Panc1 (cell line): Measurements from ENCODE around the gene ALDH1A1. TPM values are rescaled to one million over a fixed set of nuclear protein-coding genes. Genes with fewer than 3 reads are reported as not detected.

Experiments
- ATAC-seq: fragments of 200-7000 bp; cut with Tn5 transposase; 2 replicates; pipeline ENCODE4 v1.9.1; 2020; ENCODE audit warnings: mild to moderate bottlenecking, moderate library complexity
- BruUV-seq: library from RNA; stranded (reverse); fragments of 400-500 nt; replicated peaks from 2 replicates; lab custom pipeline; 2021; lab: Mats Ljungman, UMichigan
- CTCF ChIA-PET: fragments of 300-600 bp; sonication (Branson Sonifier 250); formaldehyde crosslinking; loops from one replicate; lab custom pipeline; 2022; ENCODE audit warnings: antibody characterized with exemption; lab: Charles Lee
- POLR2A ChIA-PET: fragments of 300-600 bp; sonication (Branson Sonifier 250); formaldehyde crosslinking; loops from one replicate; lab custom pipeline; 2022; ENCODE audit warnings: antibody characterized with exemption; lab: Charles Lee
- DNase-seq: peaks from one replicate; pipeline ENCODE4 v3.0.0-alpha.2; 2010; ENCODE audit warnings: low read depth, low spot score
- H3K27ac ChIP-seq: 2 replicates; pipeline ENCODE4 v1.5.1; 2011; ENCODE audit warnings: mild to moderate bottlenecking, low read length, inconsistent platforms
- H3K27me3 ChIP-seq: fragments of 200-500 bp; sonication (Bioruptor generic); 2 replicates; pipeline ENCODE4 v1.6.0; 2014; ENCODE audit warnings: low read length, inconsistent platforms; ENCODE audit not compliant: control insufficient read depth, insufficient read depth
- H3K36me3 ChIP-seq: fragments of 200-500 bp; sonication (Bioruptor generic); 2 replicates; pipeline ENCODE4 v1.5.1; 2014; ENCODE audit warnings: inconsistent platforms, mild to moderate bottlenecking, low read length, moderate library complexity; ENCODE audit not compliant: control insufficient read depth, insufficient read depth
- H3K4me1 ChIP-seq: 2 replicates; pipeline ENCODE4 v1.5.1; 2011; ENCODE audit warnings: inconsistent platforms, mild to moderate bottlenecking, low read length, moderate library complexity; ENCODE audit not compliant: control insufficient read depth, insufficient read depth
- H3K4me3 ChIP-seq, 2 experiments: 2 replicates each; pipeline ENCODE4 v1.5.1; 2011 to 2012; ENCODE audit warnings: low read depth in 2 of 2, low read length in 2 of 2, mild to moderate bottlenecking in 2 of 2, inconsistent platforms in 1 of 2, moderate library complexity in 1 of 2
- H3K9me3 ChIP-seq: fragments of 200-500 bp; sonication (Bioruptor generic); 2 replicates; pipeline ENCODE4 v1.5.1; 2014; ENCODE audit warnings: low read depth, mild to moderate bottlenecking, inconsistent platforms, low read length, moderate library complexity; ENCODE audit not compliant: control insufficient read depth, insufficient read depth
- POLR2AphosphoS5 ChIP-seq: IDR thresholded peaks from 2 replicates; pipeline ENCODE4 v1.6.1; 2012; ENCODE audit warnings: mild to moderate bottlenecking, low read depth, low read length, moderate library complexity
- SIN3A ChIP-seq: IDR thresholded peaks from 2 replicates; pipeline ENCODE4 v1.6.1; 2012; ENCODE audit warnings: low read depth, mild to moderate bottlenecking, low read length, moderate library complexity, borderline replicate concordance; ENCODE audit not compliant: insufficient read depth
- TCF7L2 ChIP-seq: IDR thresholded peaks from 2 replicates; pipeline ENCODE4 v1.6.1; 2011; ENCODE audit warnings: mild to moderate bottlenecking, low read depth, low read length, inconsistent platforms
- in situ Hi-C: cut with HindIII; loops from 2 replicates; pipeline ENCODE4 v1.10.0; 2016; ENCODE audit warnings: low sequenced_read_pairs, low pct_unique_long_range_greater_than_20kb
- intact Hi-C: fragments of 100-400 bp; cut with micrococcal nuclease; formaldehyde crosslinking; loops from one replicate; pipeline ENCODE4 v1.10.0; 2022; ENCODE audit not compliant: unreplicated experiment
- total RNA-seq: library from RNA; stranded (reverse); gene quantifications from one replicate; pipeline ENCODE4 v1.2.1, GENCODE V29; 2021; ENCODE audit not compliant: unreplicated experiment
- TF ChIP-seq, protein P1 (sequence below), 2 experiments: IDR thresholded peaks; 2 replicates each; pipeline ENCODE4 v1.6.1; 2011 to 2012; ENCODE audit warnings: low read depth in 2 of 2, control low read depth in 1 of 2, low read length in 1 of 2, mild to moderate bottlenecking in 1 of 2, moderate library complexity in 1 of 2; ENCODE audit not compliant: insufficient read depth in 1 of 2
- TF ChIP-seq, protein P2 (sequence below): fragments of 450-650 bp; IDR thresholded peaks from 2 replicates; pipeline ENCODE4 v1.5.1; 2017; ENCODE audit warnings: mild to moderate bottlenecking

ALDH1A1 gene
- total RNA-seq, 1 experiment from 2014 or later: 0.54 TPM

DNA sequence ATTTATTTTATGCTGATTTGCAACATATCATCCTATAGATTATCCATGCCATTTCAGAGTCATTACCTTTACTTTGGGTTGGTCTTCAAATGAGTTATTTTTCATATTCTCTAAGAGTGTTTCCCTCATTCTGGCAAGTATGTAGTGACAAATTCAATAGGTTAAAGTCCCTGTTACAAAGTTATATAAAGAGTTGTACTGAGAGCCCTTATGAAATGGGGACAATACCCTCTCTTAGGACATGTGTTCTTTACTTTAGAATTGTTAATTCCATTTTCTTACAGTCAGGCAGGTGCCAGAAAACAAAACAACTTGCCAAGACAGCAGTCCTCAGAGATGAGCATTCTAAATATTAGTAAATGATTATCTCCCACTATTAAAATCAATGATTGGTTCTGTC is 6.0 kb downstream of the ALDH1A1 start:
- no peak for ATAC-seq

DNA sequence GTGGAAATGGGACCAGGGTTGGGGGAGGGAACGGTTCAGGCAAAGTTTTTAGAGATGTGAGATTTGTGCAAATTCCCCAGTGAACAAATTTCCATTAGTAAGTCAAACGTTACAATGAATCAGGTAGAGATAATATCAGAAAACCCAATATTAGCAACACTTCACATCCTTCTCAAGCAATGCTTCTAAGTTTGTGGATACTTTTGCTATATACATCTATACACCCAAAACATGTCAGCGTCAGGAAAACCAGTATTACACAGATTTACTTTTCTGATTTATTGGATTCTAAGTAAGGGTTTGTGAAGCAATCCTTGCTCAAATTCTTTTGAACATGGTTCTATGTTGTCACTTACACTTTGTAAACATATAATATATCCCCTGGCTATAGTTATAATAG is 6.5 kb downstream of the ALDH1A1 start:
- no peak for DNase-seq
- H3K4me3 ChIP-seq: no peak overlapping the region
- BruUV-seq: no TSS peak
- intact Hi-C loops (loop anchor here (10.0 kb wide), 1 partner anchor 88 kb away; no protein-coding TSS in a partner anchor), in situ Hi-C loops (no loop called here)
- H3K4me1 ChIP-seq: no peaks in the 10 kb centered on the region
- H3K27ac ChIP-seq: no peak overlapping the region
- H3K27me3 ChIP-seq: no peaks in the 10 kb centered on the region; the same call in 1 of the 2 replicates
- no peaks in the 10 kb centered on the region for H3K36me3 ChIP-seq
- ChIA-PET CTCF (no interaction called here), POLR2A (no interaction called here)
- ATAC-seq: no peak
- TF ChIP-seq, protein P1, sequence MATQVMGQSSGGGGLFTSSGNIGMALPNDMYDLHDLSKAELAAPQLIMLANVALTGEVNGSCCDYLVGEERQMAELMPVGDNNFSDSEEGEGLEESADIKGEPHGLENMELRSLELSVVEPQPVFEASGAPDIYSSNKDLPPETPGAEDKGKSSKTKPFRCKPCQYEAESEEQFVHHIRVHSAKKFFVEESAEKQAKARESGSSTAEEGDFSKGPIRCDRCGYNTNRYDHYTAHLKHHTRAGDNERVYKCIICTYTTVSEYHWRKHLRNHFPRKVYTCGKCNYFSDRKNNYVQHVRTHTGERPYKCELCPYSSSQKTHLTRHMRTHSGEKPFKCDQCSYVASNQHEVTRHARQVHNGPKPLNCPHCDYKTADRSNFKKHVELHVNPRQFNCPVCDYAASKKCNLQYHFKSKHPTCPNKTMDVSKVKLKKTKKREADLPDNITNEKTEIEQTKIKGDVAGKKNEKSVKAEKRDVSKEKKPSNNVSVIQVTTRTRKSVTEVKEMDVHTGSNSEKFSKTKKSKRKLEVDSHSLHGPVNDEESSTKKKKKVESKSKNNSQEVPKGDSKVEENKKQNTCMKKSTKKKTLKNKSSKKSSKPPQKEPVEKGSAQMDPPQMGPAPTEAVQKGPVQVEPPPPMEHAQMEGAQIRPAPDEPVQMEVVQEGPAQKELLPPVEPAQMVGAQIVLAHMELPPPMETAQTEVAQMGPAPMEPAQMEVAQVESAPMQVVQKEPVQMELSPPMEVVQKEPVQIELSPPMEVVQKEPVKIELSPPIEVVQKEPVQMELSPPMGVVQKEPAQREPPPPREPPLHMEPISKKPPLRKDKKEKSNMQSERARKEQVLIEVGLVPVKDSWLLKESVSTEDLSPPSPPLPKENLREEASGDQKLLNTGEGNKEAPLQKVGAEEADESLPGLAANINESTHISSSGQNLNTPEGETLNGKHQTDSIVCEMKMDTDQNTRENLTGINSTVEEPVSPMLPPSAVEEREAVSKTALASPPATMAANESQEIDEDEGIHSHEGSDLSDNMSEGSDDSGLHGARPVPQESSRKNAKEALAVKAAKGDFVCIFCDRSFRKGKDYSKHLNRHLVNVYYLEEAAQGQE (IDR thresholded peaks at IDR 0.05; ENCODE audit: insufficient read depth in 1 of 2, low read depth in 2 of 2, low read length in 1 of 2): no peak
- TF ChIP-seq POLR2AphosphoS5 (no peak), SIN3A (no peak), TCF7L2 (no peak)
- TF ChIP-seq, protein P2, sequence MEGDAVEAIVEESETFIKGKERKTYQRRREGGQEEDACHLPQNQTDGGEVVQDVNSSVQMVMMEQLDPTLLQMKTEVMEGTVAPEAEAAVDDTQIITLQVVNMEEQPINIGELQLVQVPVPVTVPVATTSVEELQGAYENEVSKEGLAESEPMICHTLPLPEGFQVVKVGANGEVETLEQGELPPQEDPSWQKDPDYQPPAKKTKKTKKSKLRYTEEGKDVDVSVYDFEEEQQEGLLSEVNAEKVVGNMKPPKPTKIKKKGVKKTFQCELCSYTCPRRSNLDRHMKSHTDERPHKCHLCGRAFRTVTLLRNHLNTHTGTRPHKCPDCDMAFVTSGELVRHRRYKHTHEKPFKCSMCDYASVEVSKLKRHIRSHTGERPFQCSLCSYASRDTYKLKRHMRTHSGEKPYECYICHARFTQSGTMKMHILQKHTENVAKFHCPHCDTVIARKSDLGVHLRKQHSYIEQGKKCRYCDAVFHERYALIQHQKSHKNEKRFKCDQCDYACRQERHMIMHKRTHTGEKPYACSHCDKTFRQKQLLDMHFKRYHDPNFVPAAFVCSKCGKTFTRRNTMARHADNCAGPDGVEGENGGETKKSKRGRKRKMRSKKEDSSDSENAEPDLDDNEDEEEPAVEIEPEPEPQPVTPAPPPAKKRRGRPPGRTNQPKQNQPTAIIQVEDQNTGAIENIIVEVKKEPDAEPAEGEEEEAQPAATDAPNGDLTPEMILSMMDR: no peak
- no peaks in the 10 kb centered on the region for H3K9me3 ChIP-seq

More for the DNA sequence above, 6.0 kb downstream of the ALDH1A1 start:
- no peaks in the 10 kb centered on the region for H3K4me1 ChIP-seq
- BruUV-seq: no TSS peak
- ChIA-PET CTCF (no interaction called here), POLR2A (no interaction called here)
- no peak overlapping the region for H3K4me3 ChIP-seq
- intact Hi-C loops: loop anchor here (10.0 kb wide), 1 partner anchor 88 kb away; no protein-coding TSS in a partner anchor
- no peaks in the 10 kb centered on the region for H3K27me3 ChIP-seq
- DNase-seq: no peak
- in situ Hi-C loops: no loop called here
- H3K27ac ChIP-seq: no peak overlapping the region
- H3K9me3 ChIP-seq: no peaks in the 10 kb centered on the region
- no peaks in the 10 kb centered on the region for H3K36me3 ChIP-seq
- TF ChIP-seq SIN3A (no peak), TCF7L2 (no peak), POLR2AphosphoS5 (no peak)
- TF ChIP-seq, protein P2: no peak
- TF ChIP-seq, protein P1 (IDR thresholded peaks at IDR 0.05; ENCODE audit: insufficient read depth in 1 of 2, low read depth in 2 of 2, low read length in 1 of 2): no peak
